LNCAP (cell line): ENCODE results near the gene ANKRD11.

Experiments used
- TF ChIP-seq, protein P1 (sequence below): fragments of 450-650 bp; IDR thresholded peaks from 2 replicates; pipeline ENCODE4 v1.5.1; 2017; ENCODE audit warnings: mild to moderate bottlenecking

ANKRD11 gene

GRCh38 chr16:89359264-89360147 lies 130.9 kb downstream of the ANKRD11 start:
- TF ChIP-seq, protein P1, sequence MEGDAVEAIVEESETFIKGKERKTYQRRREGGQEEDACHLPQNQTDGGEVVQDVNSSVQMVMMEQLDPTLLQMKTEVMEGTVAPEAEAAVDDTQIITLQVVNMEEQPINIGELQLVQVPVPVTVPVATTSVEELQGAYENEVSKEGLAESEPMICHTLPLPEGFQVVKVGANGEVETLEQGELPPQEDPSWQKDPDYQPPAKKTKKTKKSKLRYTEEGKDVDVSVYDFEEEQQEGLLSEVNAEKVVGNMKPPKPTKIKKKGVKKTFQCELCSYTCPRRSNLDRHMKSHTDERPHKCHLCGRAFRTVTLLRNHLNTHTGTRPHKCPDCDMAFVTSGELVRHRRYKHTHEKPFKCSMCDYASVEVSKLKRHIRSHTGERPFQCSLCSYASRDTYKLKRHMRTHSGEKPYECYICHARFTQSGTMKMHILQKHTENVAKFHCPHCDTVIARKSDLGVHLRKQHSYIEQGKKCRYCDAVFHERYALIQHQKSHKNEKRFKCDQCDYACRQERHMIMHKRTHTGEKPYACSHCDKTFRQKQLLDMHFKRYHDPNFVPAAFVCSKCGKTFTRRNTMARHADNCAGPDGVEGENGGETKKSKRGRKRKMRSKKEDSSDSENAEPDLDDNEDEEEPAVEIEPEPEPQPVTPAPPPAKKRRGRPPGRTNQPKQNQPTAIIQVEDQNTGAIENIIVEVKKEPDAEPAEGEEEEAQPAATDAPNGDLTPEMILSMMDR: no peak

GRCh38 chr16:89358030-89359005 lies 132.0 kb downstream of the ANKRD11 start:
- TF ChIP-seq, protein P1: no peak

DNA sequence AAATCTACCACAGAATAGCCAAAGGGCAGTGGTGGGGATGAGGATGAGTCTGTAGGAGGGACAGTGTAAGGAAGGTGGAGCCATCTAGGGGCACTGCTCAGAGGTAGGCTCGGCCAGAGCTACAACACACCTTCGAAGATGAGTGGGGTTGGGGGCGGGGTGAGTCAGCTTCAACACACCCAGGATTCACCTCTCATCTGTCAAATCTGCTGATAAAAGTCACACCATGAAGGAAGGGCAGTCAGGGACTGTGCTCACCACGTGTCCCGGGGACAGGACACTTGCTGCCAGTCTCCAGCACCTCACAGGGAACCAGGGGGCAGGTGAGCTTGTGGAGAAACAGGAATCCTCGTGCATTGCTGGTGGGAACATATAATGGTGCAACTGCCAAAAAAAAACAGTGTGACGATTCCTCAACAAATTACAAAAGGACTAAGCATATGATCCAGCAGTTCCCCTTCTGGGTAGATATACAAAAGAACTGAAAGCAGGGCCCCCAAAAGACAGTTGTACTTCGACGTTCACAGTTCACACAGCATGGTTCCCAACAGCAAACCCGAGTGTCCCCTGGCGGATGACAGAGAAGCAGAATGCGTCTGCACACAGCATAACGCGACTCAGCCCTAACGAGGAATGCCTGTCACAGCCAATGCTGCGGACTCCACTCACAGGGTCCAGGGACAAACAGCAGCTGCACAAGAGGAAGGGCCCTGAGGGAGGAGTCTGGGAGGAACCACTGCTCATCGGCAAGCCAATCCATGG lies 133.1 kb downstream of the ANKRD11 start:
- TF ChIP-seq, protein P1: no peak

DNA sequence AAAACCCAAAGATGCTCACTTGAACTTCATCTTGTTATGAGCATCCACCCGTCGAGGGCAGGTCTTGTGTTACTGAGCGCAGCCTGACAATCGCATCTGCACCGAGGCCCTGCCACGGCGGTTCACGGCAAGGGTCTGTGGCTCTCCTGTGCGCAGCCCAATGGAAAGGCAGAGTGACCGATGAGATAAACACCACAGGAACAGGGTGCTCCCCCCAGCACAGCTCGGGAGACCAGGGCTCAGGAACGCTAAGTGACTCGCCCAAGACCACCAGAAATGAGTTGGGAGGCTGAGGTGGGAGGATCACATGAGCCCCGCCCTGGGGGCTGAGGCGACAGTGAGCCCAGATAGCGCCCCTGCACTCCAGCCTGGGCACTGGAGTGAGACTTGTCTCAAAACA lies 134.7 kb downstream of the ANKRD11 start:
- TF ChIP-seq, protein P1: no peak

DNA sequence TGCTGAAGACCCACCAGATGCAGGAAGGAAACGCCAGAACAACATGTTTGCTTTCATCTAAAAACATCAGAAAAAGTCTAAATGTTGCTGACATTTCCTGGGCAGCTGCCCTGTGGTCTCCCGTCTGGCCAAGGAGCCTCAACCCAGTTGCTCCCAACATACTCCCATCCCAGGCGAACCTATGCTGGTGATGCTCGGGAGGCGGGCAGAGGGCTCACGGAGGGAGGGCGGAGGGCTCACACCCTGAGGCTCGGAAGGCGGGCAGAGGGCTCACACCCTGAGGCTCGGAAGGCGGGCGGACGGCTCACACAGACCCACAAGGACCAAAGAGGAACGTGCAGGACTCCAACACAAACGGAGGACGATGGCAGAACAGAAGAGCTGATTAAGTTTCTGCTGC lies 135.4 kb downstream of the ANKRD11 start:
- TF ChIP-seq, protein P1: no peak

GRCh38 chr16:89354325-89354724 lies 136.0 kb downstream of the ANKRD11 start:
- TF ChIP-seq, protein P1: no peak
